Ascending aorta (tissue), 2 donors: ENCODE measurements around the gene TSACC. TPM values are rescaled to one million over a fixed set of nuclear protein-coding genes. Genes with fewer than 3 reads are reported as not detected.

Source experiments
- DNase-seq, 2 donors: peaks; one replicate each; pipeline ENCODE4 v3.0.0-alpha.2; 2019; ENCODE audit warnings: low spot score in 2 of 2
- H3K27ac ChIP-seq, 2 donors: fragments of 200-600 bp; sonication (generic); one replicate each; pipeline ENCODE4 v1.5.1; 2016 to 2017; ENCODE audit warnings: mild to moderate bottlenecking in 1 of 2
- H3K27me3 ChIP-seq: fragments of 200-600 bp; sonication (generic); one replicate; pipeline ENCODE4 v1.5.1; 2017
- H3K36me3 ChIP-seq, 2 donors: fragments of 200-600 bp; sonication (generic); one replicate each; pipeline ENCODE4 v1.5.1; 2016
- H3K4me1 ChIP-seq, 2 donors: fragments of 200-600 bp; sonication (generic); one replicate each; pipeline ENCODE4 v1.5.1; 2016 to 2017; ENCODE audit warnings: mild to moderate bottlenecking in 1 of 2
- H3K4me3 ChIP-seq, 2 donors: fragments of 200-600 bp; sonication (generic); one replicate each; pipeline ENCODE4 v1.5.1; 2016 to 2017; ENCODE audit warnings: mild to moderate bottlenecking in 1 of 2
- H3K9me3 ChIP-seq, 2 donors: fragments of 200-600 bp; sonication (generic); one replicate each; pipeline ENCODE4 v1.5.1; 2016
- intact Hi-C: fragments of 100-400 bp; cut with DNase I; formaldehyde crosslinking; loops from one replicate; pipeline ENCODE4 v1.15.1; 2023
- total RNA-seq: library from RNA; depleted of rRNA; stranded (reverse); fragments of >200 nt; gene quantifications from one replicate; pipeline ENCODE4 v1.1.0, GENCODE V29; 2016
- TF ChIP-seq, protein P1 (sequence below), 3 experiments: fragments of 200-600 bp in 2 of 3; fragments of 450-650 bp in 1 of 3; sonication (generic) in 2 of 3; IDR thresholded peaks; one replicate each; pipeline ENCODE4 v1.5.1; 2016 to 2019; ENCODE audit warnings: antibody characterized with exemption in 3 of 3, mild to moderate bottlenecking in 1 of 3, moderate library complexity in 1 of 3

The TSACC gene
- total RNA-seq, 1 donor from 2014 or later, result not detected

DNA sequence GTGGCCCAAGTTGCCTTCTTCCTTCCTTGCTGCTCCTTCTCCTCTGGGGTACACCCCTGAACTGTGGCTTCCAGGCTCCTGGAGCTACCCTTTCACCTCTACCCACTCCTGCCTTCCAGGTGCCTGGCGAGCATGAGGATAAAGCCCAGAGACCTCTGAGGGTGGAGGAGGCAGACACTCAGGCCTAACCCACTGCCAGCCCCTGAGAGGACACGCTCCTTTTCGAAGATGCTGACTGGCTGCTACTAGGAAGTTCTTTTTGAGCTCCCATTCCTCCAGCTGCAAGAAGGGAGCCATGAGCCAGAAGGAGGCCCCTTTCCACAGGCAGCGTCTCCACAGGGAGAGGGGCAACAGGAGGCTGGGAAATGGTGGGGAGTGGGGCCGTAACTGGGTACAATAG lies 46.3 kb downstream of the TSACC start:
- TF ChIP-seq, protein P1, sequence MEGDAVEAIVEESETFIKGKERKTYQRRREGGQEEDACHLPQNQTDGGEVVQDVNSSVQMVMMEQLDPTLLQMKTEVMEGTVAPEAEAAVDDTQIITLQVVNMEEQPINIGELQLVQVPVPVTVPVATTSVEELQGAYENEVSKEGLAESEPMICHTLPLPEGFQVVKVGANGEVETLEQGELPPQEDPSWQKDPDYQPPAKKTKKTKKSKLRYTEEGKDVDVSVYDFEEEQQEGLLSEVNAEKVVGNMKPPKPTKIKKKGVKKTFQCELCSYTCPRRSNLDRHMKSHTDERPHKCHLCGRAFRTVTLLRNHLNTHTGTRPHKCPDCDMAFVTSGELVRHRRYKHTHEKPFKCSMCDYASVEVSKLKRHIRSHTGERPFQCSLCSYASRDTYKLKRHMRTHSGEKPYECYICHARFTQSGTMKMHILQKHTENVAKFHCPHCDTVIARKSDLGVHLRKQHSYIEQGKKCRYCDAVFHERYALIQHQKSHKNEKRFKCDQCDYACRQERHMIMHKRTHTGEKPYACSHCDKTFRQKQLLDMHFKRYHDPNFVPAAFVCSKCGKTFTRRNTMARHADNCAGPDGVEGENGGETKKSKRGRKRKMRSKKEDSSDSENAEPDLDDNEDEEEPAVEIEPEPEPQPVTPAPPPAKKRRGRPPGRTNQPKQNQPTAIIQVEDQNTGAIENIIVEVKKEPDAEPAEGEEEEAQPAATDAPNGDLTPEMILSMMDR (IDR thresholded peaks at IDR 0.05), result no peak
- no peak for DNase-seq
- H3K4me3 ChIP-seq, result no peak overlapping the region
- H3K27me3 ChIP-seq, result no peaks in the 10 kb centered on the region
- intact Hi-C loops, result loop anchor here (1.0 to 2.0 kb wide), 3 partner anchors 62 to 272 kb away; no protein-coding TSS in a partner anchor
- no peaks in the 10 kb centered on the region for H3K9me3 ChIP-seq
- no peaks in the 10 kb centered on the region for H3K4me1 ChIP-seq
- H3K36me3 ChIP-seq, result no peaks in the 10 kb centered on the region
- no peak overlapping the region for H3K27ac ChIP-seq

DNA sequence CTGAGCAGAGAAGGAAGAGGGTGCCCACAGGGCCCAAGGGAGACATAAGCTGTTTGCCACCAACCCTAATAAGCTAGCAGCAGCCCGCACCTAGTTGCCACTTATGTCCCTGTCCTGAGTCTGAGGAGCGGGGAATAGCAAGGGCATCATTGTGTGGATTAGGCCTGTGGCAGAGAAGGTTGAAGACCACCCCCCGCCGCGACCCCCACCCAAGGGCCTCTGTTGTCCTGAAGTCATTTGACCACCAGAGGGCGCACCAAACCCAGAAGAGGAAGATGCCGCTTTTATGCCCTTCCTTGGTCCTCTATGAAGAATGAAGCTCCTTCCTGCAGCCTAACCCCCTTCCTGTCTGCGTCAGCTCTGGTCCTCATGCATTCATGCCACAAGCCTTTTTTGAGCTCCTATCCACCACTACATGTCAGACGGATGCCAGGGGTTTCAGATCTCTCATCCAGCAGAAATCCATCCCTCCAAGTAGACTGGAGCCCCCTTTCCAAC lies 47.3 kb downstream of the TSACC start:
- H3K27ac ChIP-seq, result no peak overlapping the region
- H3K36me3 ChIP-seq, result no peaks in the 10 kb centered on the region
- intact Hi-C loops, result loop anchor here (1.0 to 2.0 kb wide), 3 partner anchors 61 to 271 kb away; no protein-coding TSS in a partner anchor
- H3K4me1 ChIP-seq, result no peaks in the 10 kb centered on the region
- H3K4me3 ChIP-seq, result no peak overlapping the region
- DNase-seq, result no peak
- TF ChIP-seq, protein P1 (IDR thresholded peaks at IDR 0.05), result peak; percentile 79 to 91 (median 86)
- no peaks in the 10 kb centered on the region for H3K27me3 ChIP-seq
- no peaks in the 10 kb centered on the region for H3K9me3 ChIP-seq

DNA sequence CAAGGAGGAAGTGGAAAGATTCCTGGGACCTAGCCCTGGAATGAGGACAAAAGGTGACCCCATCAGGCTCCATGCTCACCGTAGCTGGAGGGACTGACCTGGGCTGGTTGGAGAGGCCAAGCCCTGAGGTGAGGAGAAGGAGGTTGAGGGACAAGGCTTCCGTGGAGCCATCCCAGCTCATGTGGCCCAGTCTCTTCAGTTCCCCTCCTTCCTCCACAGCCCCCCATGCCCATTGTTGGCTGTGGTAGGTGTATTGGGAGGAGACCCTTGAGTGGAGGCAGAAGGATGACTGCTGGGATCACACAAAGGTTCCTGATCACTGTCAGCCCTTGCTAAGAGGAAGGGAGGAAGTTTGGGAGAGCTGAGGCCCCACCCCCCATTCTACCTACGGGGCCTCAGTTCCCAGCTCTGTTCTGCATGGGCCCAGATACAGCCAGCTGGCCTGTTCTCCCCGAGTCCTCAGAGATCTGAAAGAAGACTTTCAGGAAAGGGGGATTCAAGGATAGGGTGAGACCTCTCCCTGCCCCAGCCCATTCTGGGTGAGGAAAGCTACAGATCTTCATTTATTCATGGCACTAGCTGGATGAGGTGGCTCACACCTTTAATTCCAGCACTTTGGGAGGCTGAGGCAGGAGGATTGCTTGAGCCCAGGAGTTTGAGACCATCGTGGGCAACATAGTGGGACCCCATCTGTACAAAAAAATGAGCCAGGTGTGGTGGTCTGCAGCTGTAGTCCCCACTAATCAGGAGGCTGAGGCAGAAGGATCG lies 48.0 kb downstream of the TSACC start:
- no peaks in the 10 kb centered on the region for H3K9me3 ChIP-seq
- DNase-seq, result no peak
- H3K4me3 ChIP-seq, result no peak overlapping the region
- TF ChIP-seq, protein P1 (IDR thresholded peaks at IDR 0.05), result no peak
- H3K4me1 ChIP-seq, result no peaks in the 10 kb centered on the region
- H3K36me3 ChIP-seq, result no peaks in the 10 kb centered on the region
- no peaks in the 10 kb centered on the region for H3K27me3 ChIP-seq
- intact Hi-C loops, result no loop called here
- no peak overlapping the region for H3K27ac ChIP-seq

DNA sequence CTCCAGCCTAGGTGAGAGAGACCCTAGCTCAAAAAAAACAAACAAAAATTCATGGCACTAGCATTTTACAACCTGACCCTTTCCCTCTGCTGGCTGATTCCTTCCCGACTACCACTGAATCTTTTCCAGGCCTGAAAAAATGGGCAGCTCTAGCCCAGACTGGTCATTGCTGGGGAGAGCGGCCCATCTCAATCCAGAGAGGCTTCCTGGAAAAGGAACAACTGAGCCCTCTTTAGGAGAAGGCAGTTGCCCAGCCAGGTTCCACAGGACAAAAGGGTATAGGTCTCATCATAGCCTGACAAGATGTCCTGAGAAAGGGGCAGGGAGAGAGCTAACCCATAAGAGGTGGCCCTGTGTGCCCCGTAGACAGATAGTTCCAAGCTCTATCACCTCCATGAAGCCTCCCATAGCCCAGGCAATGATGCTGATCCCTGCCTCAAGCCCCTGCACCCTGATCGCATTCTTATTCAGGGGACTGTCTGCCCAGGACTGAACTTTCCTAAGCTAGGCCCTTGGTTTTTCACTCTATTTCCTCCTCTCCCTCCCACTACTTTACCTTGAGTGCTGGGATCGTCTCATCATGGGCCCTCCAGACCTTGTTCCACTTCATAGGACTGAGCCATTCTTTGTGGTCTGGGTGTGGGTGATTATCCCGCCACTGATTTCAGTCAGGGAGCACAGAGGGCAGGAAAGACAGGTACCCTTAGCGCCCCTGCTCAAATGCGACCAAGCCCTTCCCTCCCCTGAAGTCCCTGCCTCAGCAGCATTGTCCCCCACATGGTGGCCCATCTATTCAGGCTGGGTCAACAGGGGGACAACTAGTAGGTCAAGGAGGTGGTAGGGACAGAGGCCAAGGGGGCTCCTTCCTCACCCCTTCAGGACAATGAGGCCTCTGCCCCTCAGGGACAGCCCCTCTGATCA lies 48.9 kb downstream of the TSACC start:
- intact Hi-C loops, result no loop called here

DNA sequence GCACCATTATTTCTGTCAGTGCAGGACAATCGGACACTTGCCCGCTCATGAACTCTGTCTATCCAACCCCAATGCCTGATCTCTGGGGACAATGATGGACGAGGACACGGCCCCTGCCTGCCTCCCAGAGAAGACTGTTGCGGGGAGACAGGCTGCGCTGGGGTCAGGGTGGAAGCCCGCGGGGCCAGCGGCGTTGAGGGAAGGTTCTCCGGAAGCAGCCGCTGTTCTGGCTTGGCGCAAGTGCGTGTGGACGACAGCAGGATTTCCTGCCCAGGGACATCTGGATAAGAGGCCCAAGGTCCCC lies 49.5 kb downstream of the TSACC start:
- intact Hi-C loops, result no loop called here
- Histone ChIP-seq H3K4me3 (no peak overlapping the region), H3K27ac (no peak overlapping the region), H3K27me3 (no peaks in the 10 kb centered on the region), H3K9me3 (no peaks in the 10 kb centered on the region), H3K4me1 (no peaks in the 10 kb centered on the region), H3K36me3 (no peaks in the 10 kb centered on the region)
- TF ChIP-seq, protein P1 (IDR thresholded peaks at IDR 0.05), result no peak
- DNase-seq, result no peak

More for the DNA sequence above, 48.9 kb downstream of the TSACC start:
- TF ChIP-seq, protein P1 (IDR thresholded peaks at IDR 0.05), result no peak
- Histone ChIP-seq H3K36me3 (no peaks in the 10 kb centered on the region), H3K4me3 (no peak overlapping the region), H3K27ac (no peak overlapping the region), H3K4me1 (no peaks in the 10 kb centered on the region), H3K9me3 (no peaks in the 10 kb centered on the region), H3K27me3 (no peaks in the 10 kb centered on the region)
- DNase-seq, result no peak
